Fibroblast of skin of abdomen (primary cell): ENCODE data around the gene DIO3. TPM values are rescaled to one million over a fixed set of nuclear protein-coding genes. Genes with fewer than 3 reads are reported as not detected.

Experiments
- DNase-seq: peaks from one replicate; pipeline ENCODE4 v3.0.0-alpha.2; 2013
- polyA plus RNA-seq, 2 experiments: library from polyadenylated mRNA; unstranded; fragments of 120-200 nt; gene quantifications; one replicate each; pipeline ENCODE4 v1.2.1, GENCODE V29; 2013; ENCODE audit not compliant: insufficient read length in 2 of 2

The DIO3 gene
- not detected for polyA plus RNA-seq (2013, experiment 1 of 2; ENCODE audit: insufficient read length)
- not detected for polyA plus RNA-seq (2013, experiment 2 of 2; ENCODE audit: insufficient read length)

GRCh38 chr14:101561145-101561896 is at the start of gene DIO3:
TSS of gene DIO3 (plus strand) at chr14:101561495.
- DNase-seq, result no peak

GRCh38 chr14:101511620-101512375 is 49.5 kb upstream of the DIO3 start:
- no peak for DNase-seq

GRCh38 chr14:101512376-101512695 is 49.0 kb upstream of the DIO3 start:
- DNase-seq, result no peak

- DNase-seq, result no peak
Measured at GRCh38 chr14:101514136-101514535, 47.2 kb upstream of the DIO3 start.

GRCh38 chr14:101516401-101516800 is 44.9 kb upstream of the DIO3 start:
- DNase-seq, result no peak

- DNase-seq, result no peak
Measured at GRCh38 chr14:101518611-101519473, 42.5 kb upstream of the DIO3 start.

GRCh38 chr14:101520621-101521472 is 40.4 kb upstream of the DIO3 start:
- no peak for DNase-seq

- DNase-seq, result no peak
Measured at GRCh38 chr14:101521473-101521915, 39.8 kb upstream of the DIO3 start.

- DNase-seq, result no peak
Measured at GRCh38 chr14:101521978-101522377, 39.3 kb upstream of the DIO3 start.

- DNase-seq, result no peak
Measured at GRCh38 chr14:101525640-101526527, 35.4 kb upstream of the DIO3 start.

GRCh38 chr14:101527987-101528386 is 33.3 kb upstream of the DIO3 start:
- DNase-seq, result no peak

- no peak for DNase-seq
Measured at GRCh38 chr14:101529079-101529478, 32.2 kb upstream of the DIO3 start.

- DNase-seq, result no peak
Measured at GRCh38 chr14:101534198-101534597, 27.1 kb upstream of the DIO3 start.

- no peak for DNase-seq
Measured at GRCh38 chr14:101535232-101535631, 26.1 kb upstream of the DIO3 start.

GRCh38 chr14:101535701-101536207 is 25.5 kb upstream of the DIO3 start:
- DNase-seq, result no peak

GRCh38 chr14:101537286-101537685 is 24.0 kb upstream of the DIO3 start:
- no peak for DNase-seq

- DNase-seq, result no peak
Measured at GRCh38 chr14:101538878-101539277, 22.4 kb upstream of the DIO3 start.

GRCh38 chr14:101539880-101540279 is 21.4 kb upstream of the DIO3 start:
- no peak for DNase-seq

GRCh38 chr14:101540481-101541462 is 20.5 kb upstream of the DIO3 start:
- DNase-seq, result no peak
